GM23338 (cell line): ENCODE data around the gene MAPK11. TPM values are rescaled to one million over a fixed set of nuclear protein-coding genes. Genes with fewer than 3 reads are reported as not detected.

Experiments
- ATAC-seq: fragments of 200-7000 bp; cut with Tn5 transposase; 3 replicates; pipeline ENCODE4 v1.9.1; 2020
- DNase-seq: peaks from one replicate; pipeline ENCODE4 v3.0.0-alpha.2; 2015; ENCODE audit warnings: low spot score
- H2AFZ ChIP-seq: fragments of 200-600 bp; sonication (generic); 2 replicates; pipeline ENCODE4 v1.8.0; 2016; ENCODE audit warnings: antibody characterized with exemption, mild to moderate bottlenecking, moderate library complexity
- H3F3A ChIP-seq: fragments of 200-600 bp; sonication (generic); replicated peaks from 2 replicates; pipeline ENCODE4 v1.8.0; 2017; ENCODE audit warnings: antibody characterized with exemption, mixed run types, low read depth
- H3K27ac ChIP-seq: fragments of 200-600 bp; sonication (generic); 2 replicates; pipeline ENCODE4 v1.6.1; 2016; ENCODE audit warnings: low read depth
- H3K27me3 ChIP-seq: fragments of 200-600 bp; sonication (generic); 2 replicates; pipeline ENCODE4 v1.8.0; 2016; ENCODE audit warnings: mild to moderate bottlenecking, mixed run types, moderate library complexity; ENCODE audit not compliant: insufficient read depth
- H3K36me3 ChIP-seq: fragments of 200-600 bp; sonication (generic); 2 replicates; pipeline ENCODE4 v1.8.0; 2016; ENCODE audit warnings: mild to moderate bottlenecking; ENCODE audit not compliant: insufficient read depth
- H3K4me1 ChIP-seq: fragments of 200-600 bp; sonication (generic); 2 replicates; pipeline ENCODE4 v1.8.0; 2016; ENCODE audit warnings: mild to moderate bottlenecking, moderate library complexity; ENCODE audit not compliant: insufficient read depth
- H3K4me2 ChIP-seq: fragments of 200-600 bp; sonication (generic); 2 replicates; pipeline ENCODE4 v1.7.1; 2017; ENCODE audit warnings: mixed run types
- H3K4me3 ChIP-seq: fragments of 200-600 bp; sonication (generic); 2 replicates; pipeline ENCODE4 v1.6.1; 2016; ENCODE audit warnings: mixed run types
- H3K79me2 ChIP-seq: fragments of 200-600 bp; sonication (generic); replicated peaks from 2 replicates; pipeline ENCODE4 v1.8.0; 2017; ENCODE audit warnings: mild to moderate bottlenecking; ENCODE audit not compliant: insufficient read depth
- H3K9me2 ChIP-seq: fragments of 200-600 bp; sonication (generic); 2 replicates; pipeline ENCODE4 v1.8.0; 2017; ENCODE audit not compliant: insufficient read depth
- H4K20me1 ChIP-seq: fragments of 200-600 bp; sonication (generic); replicated peaks from 2 replicates; pipeline ENCODE4 v1.8.0; 2017; ENCODE audit warnings: mild to moderate bottlenecking; ENCODE audit not compliant: insufficient read depth
- H3K27ac Mint-ChIP-seq: 2 replicates; pipeline ENCODE4 v1.8.0; 2020; ENCODE audit warnings: inconsistent platforms, mild to moderate bottlenecking, moderate library complexity, mixed read lengths
- H3K27me3 Mint-ChIP-seq: 3 replicates; pipeline ENCODE4 v1.8.0; 2022; ENCODE audit warnings: low read depth, mild to moderate bottlenecking, moderate library complexity, mixed read lengths, inconsistent platforms; ENCODE audit not compliant: insufficient read depth, poor library complexity
- H3K36me3 Mint-ChIP-seq: 3 replicates; pipeline ENCODE4 v1.8.0; 2021; ENCODE audit warnings: low read depth, mild to moderate bottlenecking, inconsistent platforms, moderate library complexity, mixed read lengths
- H3K4me1 Mint-ChIP-seq: 3 replicates; pipeline ENCODE4 v1.8.0; 2020; ENCODE audit warnings: mild to moderate bottlenecking, inconsistent platforms, mixed read lengths
- H3K4me3 Mint-ChIP-seq: 3 replicates; pipeline ENCODE4 v1.8.0; 2021; ENCODE audit warnings: moderate library complexity, mild to moderate bottlenecking, inconsistent platforms, mixed read lengths
- H3K9me3 Mint-ChIP-seq: 3 replicates; pipeline ENCODE4 v1.8.0; 2020; ENCODE audit warnings: moderate library complexity, mild to moderate bottlenecking, inconsistent platforms, mixed read lengths
- CREB1 ChIP-seq: fragments of 250-450 bp; sonication (Bioruptor Pico); IDR thresholded peaks from 2 replicates; pipeline ENCODE4 v1.5.0; 2020; ENCODE audit warnings: low read depth, mild to moderate bottlenecking, moderate library complexity
- EZH2phosphoT487 ChIP-seq: fragments of 200-600 bp; sonication (generic); IDR thresholded peaks from one replicate; pipeline ENCODE4 v1.8.1; 2018; ENCODE audit warnings: antibody characterized with exemption; ENCODE audit not compliant: unreplicated experiment
- JUNB ChIP-seq: IDR thresholded peaks from one replicate; pipeline ENCODE4 v1.6.1; 2016; ENCODE audit warnings: antibody characterized with exemption; ENCODE audit not compliant: unreplicated experiment
- NANOG ChIP-seq: IDR thresholded peaks from 2 replicates; pipeline ENCODE4 v1.6.1; 2016; ENCODE audit warnings: antibody characterized with exemption, borderline replicate concordance
- POLR2AphosphoS5 ChIP-seq: IDR thresholded peaks from 2 replicates; pipeline ENCODE4 v1.6.1; 2016; ENCODE audit warnings: antibody characterized with exemption, low read depth
- REST ChIP-seq: IDR thresholded peaks from one replicate; pipeline ENCODE4 v1.6.1; 2018; ENCODE audit warnings: antibody characterized with exemption; ENCODE audit not compliant: unreplicated experiment
- polyA plus RNA-seq: library from polyadenylated mRNA; unstranded; fragments of >200 nt; fragmentation: Nextera tagmentation; extraction: Ambion mirVana; gene quantifications from 2 replicates; pipeline ENCODE4 v1.2.1, GENCODE V29; 2016
- total RNA-seq: library from RNA; depleted of rRNA; stranded (reverse); fragments of >200 nt; shearing (Covaris generic); gene quantifications from 2 replicates; pipeline ENCODE4 v1.2.3, GENCODE V29; 2014
- TF ChIP-seq, protein P1 (sequence below), 2 experiments: fragments of 200-600 bp in 1 of 2; sonication (generic) in 1 of 2; conservative IDR thresholded peaks; 2 replicates each; pipeline versions ENCODE4 v1.5.1 to v1.6.1; 2016 to 2017; ENCODE audit warnings: antibody characterized with exemption in 2 of 2, low read depth in 2 of 2, mild to moderate bottlenecking in 2 of 2, moderate library complexity in 1 of 2
- TF ChIP-seq, protein P2 (sequence below): fragments of 250-450 bp; sonication (Bioruptor Pico); IDR thresholded peaks from 2 replicates; pipeline ENCODE4 v1.5.0; 2020; ENCODE audit warnings: mild to moderate bottlenecking, moderate library complexity

The MAPK11 gene
- total and polyA plus RNA-seq, 2 experiments from 2014 or later: 0.34 to 1.9 TPM

DNA sequence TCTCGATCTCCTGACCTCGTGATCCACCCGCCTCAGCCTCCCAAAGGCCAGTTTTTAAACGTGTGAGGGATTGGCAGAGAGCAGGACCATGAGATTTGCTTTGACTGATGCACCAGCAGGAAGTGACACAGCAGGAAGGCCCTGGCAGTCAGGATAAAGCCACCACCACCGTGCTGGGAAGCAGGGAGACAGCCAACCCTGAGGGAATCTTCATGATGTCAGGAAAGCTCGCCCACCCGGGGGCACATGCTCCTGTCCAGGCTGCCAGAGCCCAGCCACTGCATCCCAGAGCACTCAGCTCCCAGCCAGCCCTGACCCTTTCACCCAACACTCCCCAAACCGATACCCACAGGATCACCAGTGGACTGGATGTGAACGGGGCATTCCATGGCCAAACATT lies 31.4 kb downstream of the MAPK11 start:
- Histone ChIP-seq H2AFZ (no peak overlapping the region), H3K4me2 (no peak overlapping the region), H3K9me2 (no peaks in the 10 kb centered on the region), H4K20me1 (peaks cover 6% of the 10 kb centered on the region; the same call in 1 of the 2 replicates), H3K79me2 (peaks cover 48% of the 10 kb centered on the region), H3K4me1 (peaks cover 4% of the 10 kb centered on the region), H3K36me3 (no peaks in the 10 kb centered on the region), H3F3A (0 out of 2 replicates have a peak, but pooled peaks cover 2% of the 10 kb centered on the region), H3K27ac (no peak overlapping the region), H3K27me3 (no peaks in the 10 kb centered on the region), H3K4me3 (no peak overlapping the region)
- H3K36me3 Mint-ChIP-seq: peaks cover 11% of the 10 kb centered on the region
- no peak for ATAC-seq
- peaks cover 8% of the 10 kb centered on the region; the same call in 2 of the 3 replicates for H3K9me3 Mint-ChIP-seq
- no peak for DNase-seq
- no peak overlapping the region for H3K4me3 Mint-ChIP-seq
- no peak overlapping the region for H3K27ac Mint-ChIP-seq
- H3K4me1 Mint-ChIP-seq: peaks cover 16% of the 10 kb centered on the region
- H3K27me3 Mint-ChIP-seq: peaks cover 8% of the 10 kb centered on the region
- no peak for TF ChIP-seq JUNB
- TF ChIP-seq, protein P1, sequence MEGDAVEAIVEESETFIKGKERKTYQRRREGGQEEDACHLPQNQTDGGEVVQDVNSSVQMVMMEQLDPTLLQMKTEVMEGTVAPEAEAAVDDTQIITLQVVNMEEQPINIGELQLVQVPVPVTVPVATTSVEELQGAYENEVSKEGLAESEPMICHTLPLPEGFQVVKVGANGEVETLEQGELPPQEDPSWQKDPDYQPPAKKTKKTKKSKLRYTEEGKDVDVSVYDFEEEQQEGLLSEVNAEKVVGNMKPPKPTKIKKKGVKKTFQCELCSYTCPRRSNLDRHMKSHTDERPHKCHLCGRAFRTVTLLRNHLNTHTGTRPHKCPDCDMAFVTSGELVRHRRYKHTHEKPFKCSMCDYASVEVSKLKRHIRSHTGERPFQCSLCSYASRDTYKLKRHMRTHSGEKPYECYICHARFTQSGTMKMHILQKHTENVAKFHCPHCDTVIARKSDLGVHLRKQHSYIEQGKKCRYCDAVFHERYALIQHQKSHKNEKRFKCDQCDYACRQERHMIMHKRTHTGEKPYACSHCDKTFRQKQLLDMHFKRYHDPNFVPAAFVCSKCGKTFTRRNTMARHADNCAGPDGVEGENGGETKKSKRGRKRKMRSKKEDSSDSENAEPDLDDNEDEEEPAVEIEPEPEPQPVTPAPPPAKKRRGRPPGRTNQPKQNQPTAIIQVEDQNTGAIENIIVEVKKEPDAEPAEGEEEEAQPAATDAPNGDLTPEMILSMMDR (conservative IDR thresholded peaks at IDR 0.05; ENCODE audit: low read depth in 2 of 2): no peak
- no peak for TF ChIP-seq CREB1 (CRISPR knock-in tag)
- TF ChIP-seq EZH2phosphoT487: no peak
- TF ChIP-seq, protein P2, sequence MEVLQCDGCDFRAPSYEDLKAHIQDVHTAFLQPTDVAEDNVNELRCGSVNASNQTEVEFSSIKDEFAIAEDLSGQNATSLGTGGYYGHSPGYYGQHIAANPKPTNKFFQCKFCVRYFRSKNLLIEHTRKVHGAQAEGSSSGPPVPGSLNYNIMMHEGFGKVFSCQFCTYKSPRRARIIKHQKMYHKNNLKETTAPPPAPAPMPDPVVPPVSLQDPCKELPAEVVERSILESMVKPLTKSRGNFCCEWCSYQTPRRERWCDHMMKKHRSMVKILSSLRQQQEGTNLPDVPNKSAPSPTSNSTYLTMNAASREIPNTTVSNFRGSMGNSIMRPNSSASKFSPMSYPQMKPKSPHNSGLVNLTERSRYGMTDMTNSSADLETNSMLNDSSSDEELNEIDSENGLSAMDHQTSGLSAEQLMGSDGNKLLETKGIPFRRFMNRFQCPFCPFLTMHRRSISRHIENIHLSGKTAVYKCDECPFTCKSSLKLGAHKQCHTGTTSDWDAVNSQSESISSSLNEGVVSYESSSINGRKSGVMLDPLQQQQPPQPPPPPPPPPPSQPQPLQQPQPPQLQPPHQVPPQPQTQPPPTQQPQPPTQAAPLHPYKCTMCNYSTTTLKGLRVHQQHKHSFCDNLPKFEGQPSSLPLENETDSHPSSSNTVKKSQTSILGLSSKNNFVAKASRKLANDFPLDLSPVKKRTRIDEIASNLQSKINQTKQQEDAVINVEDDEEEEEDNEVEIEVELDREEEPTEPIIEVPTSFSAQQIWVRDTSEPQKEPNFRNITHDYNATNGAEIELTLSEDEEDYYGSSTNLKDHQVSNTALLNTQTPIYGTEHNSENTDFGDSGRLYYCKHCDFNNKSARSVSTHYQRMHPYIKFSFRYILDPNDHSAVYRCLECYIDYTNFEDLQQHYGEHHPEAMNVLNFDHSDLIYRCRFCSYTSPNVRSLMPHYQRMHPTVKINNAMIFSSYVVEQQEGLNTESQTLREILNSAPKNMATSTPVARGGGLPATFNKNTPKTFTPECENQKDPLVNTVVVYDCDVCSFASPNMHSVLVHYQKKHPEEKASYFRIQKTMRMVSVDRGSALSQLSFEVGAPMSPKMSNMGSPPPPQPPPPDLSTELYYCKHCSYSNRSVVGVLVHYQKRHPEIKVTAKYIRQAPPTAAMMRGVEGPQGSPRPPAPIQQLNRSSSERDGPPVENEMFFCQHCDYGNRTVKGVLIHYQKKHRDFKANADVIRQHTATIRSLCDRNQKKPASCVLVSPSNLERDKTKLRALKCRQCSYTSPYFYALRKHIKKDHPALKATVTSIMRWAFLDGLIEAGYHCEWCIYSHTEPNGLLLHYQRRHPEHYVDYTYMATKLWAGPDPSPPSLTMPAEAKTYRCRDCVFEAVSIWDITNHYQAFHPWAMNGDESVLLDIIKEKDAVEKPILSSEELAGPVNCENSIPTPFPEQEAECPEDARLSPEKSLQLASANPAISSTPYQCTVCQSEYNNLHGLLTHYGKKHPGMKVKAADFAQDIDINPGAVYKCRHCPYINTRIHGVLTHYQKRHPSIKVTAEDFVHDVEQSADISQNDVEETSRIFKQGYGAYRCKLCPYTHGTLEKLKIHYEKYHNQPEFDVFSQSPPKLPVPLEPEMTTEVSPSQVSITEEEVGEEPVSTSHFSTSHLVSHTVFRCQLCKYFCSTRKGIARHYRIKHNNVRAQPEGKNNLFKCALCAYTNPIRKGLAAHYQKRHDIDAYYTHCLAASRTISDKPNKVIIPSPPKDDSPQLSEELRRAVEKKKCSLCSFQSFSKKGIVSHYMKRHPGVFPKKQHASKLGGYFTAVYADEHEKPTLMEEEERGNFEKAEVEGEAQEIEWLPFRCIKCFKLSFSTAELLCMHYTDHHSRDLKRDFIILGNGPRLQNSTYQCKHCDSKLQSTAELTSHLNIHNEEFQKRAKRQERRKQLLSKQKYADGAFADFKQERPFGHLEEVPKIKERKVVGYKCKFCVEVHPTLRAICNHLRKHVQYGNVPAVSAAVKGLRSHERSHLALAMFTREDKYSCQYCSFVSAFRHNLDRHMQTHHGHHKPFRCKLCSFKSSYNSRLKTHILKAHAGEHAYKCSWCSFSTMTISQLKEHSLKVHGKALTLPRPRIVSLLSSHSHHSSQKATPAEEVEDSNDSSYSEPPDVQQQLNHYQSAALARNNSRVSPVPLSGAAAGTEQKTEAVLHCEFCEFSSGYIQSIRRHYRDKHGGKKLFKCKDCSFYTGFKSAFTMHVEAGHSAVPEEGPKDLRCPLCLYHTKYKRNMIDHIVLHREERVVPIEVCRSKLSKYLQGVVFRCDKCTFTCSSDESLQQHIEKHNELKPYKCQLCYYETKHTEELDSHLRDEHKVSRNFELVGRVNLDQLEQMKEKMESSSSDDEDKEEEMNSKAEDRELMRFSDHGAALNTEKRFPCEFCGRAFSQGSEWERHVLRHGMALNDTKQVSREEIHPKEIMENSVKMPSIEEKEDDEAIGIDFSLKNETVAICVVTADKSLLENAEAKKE: no peak
- no peak for TF ChIP-seq NANOG
- no peak for TF ChIP-seq REST
- TF ChIP-seq POLR2AphosphoS5: no peak
